Hepatocyte (in vitro differentiated cells): Measurements from ENCODE around the gene GPR183. TPM values are rescaled to one million over a fixed set of nuclear protein-coding genes. Genes with fewer than 3 reads are reported as not detected.

Experiments
- DNase-seq: peaks from one replicate; pipeline ENCODE4 v3.0.0-alpha.2; 2016; ENCODE audit warnings: low spot score
- H2AFZ ChIP-seq: fragments of 200-600 bp; sonication (generic); 2 replicates; pipeline ENCODE4 v1.6.0; 2016; ENCODE audit warnings: antibody characterized with exemption, mild to moderate bottlenecking
- H3K27ac ChIP-seq: fragments of 200-600 bp; sonication (generic); 2 replicates; pipeline ENCODE4 v1.5.1; 2016; ENCODE audit warnings: mild to moderate bottlenecking
- H3K27me3 ChIP-seq: fragments of 200-600 bp; sonication (generic); 2 replicates; pipeline ENCODE4 v1.6.1; 2016
- H3K36me3 ChIP-seq: fragments of 200-600 bp; sonication (generic); replicated peaks from 2 replicates; pipeline ENCODE4 v1.5.1; 2016; ENCODE audit warnings: low read depth; ENCODE audit not compliant: insufficient read depth
- H3K4me1 ChIP-seq: fragments of 200-600 bp; sonication (generic); 2 replicates; pipeline ENCODE4 v1.5.1; 2016; ENCODE audit warnings: mild to moderate bottlenecking, moderate library complexity; ENCODE audit not compliant: insufficient read depth
- H3K4me2 ChIP-seq: fragments of 200-600 bp; sonication (generic); 2 replicates; pipeline ENCODE4 v1.6.0; 2016
- H3K4me3 ChIP-seq: fragments of 200-600 bp; sonication (generic); 2 replicates; pipeline ENCODE4 v1.5.1; 2016; ENCODE audit warnings: mild to moderate bottlenecking
- H3K79me2 ChIP-seq: fragments of 200-600 bp; sonication (generic); 2 replicates; pipeline ENCODE4 v1.6.0; 2017; ENCODE audit warnings: mild to moderate bottlenecking
- H3K9me2 ChIP-seq: fragments of 200-600 bp; sonication (generic); replicated peaks from 2 replicates; pipeline ENCODE4 v1.6.0; 2017; ENCODE audit warnings: mild to moderate bottlenecking; ENCODE audit not compliant: insufficient read depth
- H3K9me3 ChIP-seq: fragments of 200-600 bp; sonication (generic); 2 replicates; pipeline ENCODE4 v1.5.1; 2016; ENCODE audit warnings: low read depth, mild to moderate bottlenecking
- H4K20me1 ChIP-seq: fragments of 200-600 bp; sonication (generic); 2 replicates; pipeline ENCODE4 v1.6.0; 2016; ENCODE audit warnings: mild to moderate bottlenecking; ENCODE audit not compliant: insufficient read depth, poor library complexity, severe bottlenecking
- EZH2 ChIP-seq: fragments of 200-600 bp; sonication (generic); IDR thresholded peaks from 2 replicates; pipeline ENCODE4 v1.6.1; 2016; ENCODE audit warnings: antibody characterized with exemption, mild to moderate bottlenecking, borderline replicate concordance
- EZH2phosphoT487 ChIP-seq: fragments of 200-600 bp; sonication (generic); IDR thresholded peaks from one replicate; pipeline ENCODE4 v1.6.1; 2018; ENCODE audit warnings: antibody characterized with exemption, mild to moderate bottlenecking, low read depth, moderate library complexity; ENCODE audit not compliant: unreplicated experiment, severe bottlenecking
- WGBS: methylation state at CpG from one replicate; pipeline ENCODE4 v1.1.6; 2016; ENCODE audit warnings: low lambda C conversion rate; ENCODE audit errors: missing lambda C conversion rate; 5-methylcytosine and 5-hydroxymethylcytosine counted together
- polyA plus RNA-seq: library from polyadenylated mRNA; unstranded; fragments of >200 nt; fragmentation: Nextera tagmentation; extraction: Ambion mirVana; gene quantifications from 2 replicates; pipeline ENCODE4 v1.2.1, GENCODE V29; 2016
- total RNA-seq: library from RNA; depleted of rRNA; stranded (reverse); fragments of >200 nt; gene quantifications from 2 replicates; pipeline ENCODE4 v1.2.3, GENCODE V29; 2014
- TF ChIP-seq, protein P1 (sequence below): fragments of 200-600 bp; sonication (generic); IDR thresholded peaks from 2 replicates; pipeline ENCODE4 v1.5.1; 2016; ENCODE audit warnings: antibody characterized with exemption, mild to moderate bottlenecking; ENCODE audit not compliant: poor library complexity

GPR183 gene
- total and polyA plus RNA-seq, 2 experiments from 2014 or later, result 1.4 to 5.2 TPM

DNA sequence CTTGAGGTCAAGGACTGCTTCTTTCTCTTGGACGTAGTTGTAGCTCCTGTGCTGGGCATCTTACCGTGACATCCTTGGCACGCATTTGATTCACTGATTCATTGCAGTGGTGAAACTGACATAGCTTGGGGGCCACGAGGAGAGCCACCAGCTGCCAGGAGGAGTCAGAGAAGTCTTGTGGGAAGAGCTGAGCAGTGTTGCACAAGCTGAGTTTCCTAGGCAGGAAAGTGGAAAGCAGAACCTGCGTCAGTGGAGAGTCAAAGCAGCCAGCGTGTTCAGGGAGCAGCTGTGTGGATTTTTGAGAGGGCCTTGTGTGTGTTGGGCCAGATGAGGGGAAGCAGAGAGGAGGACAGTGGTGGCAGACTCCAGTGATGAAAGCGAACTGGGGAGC lies 5.3 kb upstream of the GPR183 start:
- TF ChIP-seq EZH2 (no peak), EZH2phosphoT487 (no peak)
- TF ChIP-seq, protein P1, sequence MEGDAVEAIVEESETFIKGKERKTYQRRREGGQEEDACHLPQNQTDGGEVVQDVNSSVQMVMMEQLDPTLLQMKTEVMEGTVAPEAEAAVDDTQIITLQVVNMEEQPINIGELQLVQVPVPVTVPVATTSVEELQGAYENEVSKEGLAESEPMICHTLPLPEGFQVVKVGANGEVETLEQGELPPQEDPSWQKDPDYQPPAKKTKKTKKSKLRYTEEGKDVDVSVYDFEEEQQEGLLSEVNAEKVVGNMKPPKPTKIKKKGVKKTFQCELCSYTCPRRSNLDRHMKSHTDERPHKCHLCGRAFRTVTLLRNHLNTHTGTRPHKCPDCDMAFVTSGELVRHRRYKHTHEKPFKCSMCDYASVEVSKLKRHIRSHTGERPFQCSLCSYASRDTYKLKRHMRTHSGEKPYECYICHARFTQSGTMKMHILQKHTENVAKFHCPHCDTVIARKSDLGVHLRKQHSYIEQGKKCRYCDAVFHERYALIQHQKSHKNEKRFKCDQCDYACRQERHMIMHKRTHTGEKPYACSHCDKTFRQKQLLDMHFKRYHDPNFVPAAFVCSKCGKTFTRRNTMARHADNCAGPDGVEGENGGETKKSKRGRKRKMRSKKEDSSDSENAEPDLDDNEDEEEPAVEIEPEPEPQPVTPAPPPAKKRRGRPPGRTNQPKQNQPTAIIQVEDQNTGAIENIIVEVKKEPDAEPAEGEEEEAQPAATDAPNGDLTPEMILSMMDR, result no peak
- Histone ChIP-seq H3K79me2 (peaks cover 7% of the 10 kb centered on the region), H3K4me1 (peaks cover 13% of the 10 kb centered on the region), H3K36me3 (no peaks in the 10 kb centered on the region), H3K9me2 (no peaks in the 10 kb centered on the region), H3K27me3 (no peaks in the 10 kb centered on the region), H3K9me3 (no peaks in the 10 kb centered on the region), H3K4me3 (no peak overlapping the region), H2AFZ (no peak overlapping the region), H3K27ac (peak overlapping the region; percentile 11), H3K4me2 (no peak overlapping the region), H4K20me1 (no peaks in the 10 kb centered on the region)
- 81% methylated on average over 7 of the region's 7 CpGs for WGBS
- DNase-seq, result peak; percentile 24

DNA sequence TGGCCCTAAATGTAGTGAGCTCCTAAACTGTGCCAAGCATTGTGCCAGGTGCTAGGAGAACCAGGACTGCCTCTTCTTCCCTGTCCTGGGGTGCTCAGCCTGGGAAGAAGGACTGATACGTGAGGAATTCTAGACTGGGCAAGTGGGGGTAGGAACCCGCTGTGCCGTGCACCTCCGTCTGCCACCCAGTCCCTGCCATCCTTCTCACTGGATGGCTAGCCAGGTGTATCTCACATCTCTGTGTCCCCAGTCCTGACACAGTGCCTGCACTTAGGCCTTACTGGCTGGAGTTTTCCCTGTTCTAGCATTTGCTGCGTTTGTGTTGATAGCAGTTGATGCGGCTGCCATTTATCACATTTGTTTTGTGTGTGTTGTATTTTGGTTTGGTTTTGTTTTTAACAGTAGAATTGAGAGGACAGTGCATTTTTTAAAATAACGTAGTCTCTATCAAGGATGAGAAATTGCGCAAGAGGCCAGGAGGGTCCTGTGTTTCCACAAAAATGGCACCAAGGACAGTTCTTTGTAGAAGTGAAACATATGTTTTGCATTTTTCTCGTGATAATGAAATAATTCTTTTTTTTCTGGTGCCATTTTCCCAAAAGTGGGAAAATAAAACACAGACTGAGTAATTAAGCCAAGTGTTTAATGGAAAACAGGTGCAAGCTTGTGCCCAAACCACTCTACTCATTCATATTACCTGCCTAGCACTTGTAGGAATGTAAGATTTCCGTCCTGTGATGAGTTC lies 4.7 kb upstream of the GPR183 start:
- no peak for DNase-seq
- H3K79me2 ChIP-seq, result peaks cover 7% of the 10 kb centered on the region
- no peaks in the 10 kb centered on the region for H3K36me3 ChIP-seq
- WGBS, result 94% methylated on average over 10 of the region's 10 CpGs
- H3K4me3 ChIP-seq, result no peak overlapping the region
- no peak overlapping the region for H3K4me2 ChIP-seq
- H3K9me3 ChIP-seq, result no peaks in the 10 kb centered on the region
- peaks cover 18% of the 10 kb centered on the region for H3K4me1 ChIP-seq
- TF ChIP-seq, protein P1, result no peak
- TF ChIP-seq EZH2phosphoT487 (no peak), EZH2 (no peak)
- no peak overlapping the region for H2AFZ ChIP-seq
- peak overlapping the region; percentile 11 for H3K27ac ChIP-seq
- H3K9me2 ChIP-seq, result no peaks in the 10 kb centered on the region
- no peaks in the 10 kb centered on the region for H4K20me1 ChIP-seq
- no peaks in the 10 kb centered on the region for H3K27me3 ChIP-seq

DNA sequence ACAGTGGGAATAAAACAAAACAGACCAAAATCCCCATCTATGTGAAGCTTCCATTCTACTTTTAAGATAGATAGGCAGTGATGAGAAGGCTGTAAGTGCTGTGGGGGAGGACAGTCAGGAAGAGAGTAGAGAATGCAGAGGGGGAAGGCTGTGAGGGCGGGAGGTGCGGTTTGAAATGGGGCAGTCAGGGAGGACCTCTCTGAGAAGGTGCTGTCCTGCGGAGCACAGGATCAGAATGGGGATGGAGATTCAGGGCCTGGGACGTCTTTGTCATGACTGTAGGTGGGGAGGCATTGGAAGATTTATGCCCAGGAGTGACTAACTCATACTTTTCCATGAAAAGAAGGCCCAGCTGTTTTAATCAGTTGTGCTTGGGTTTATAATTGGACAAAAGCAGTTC lies 3.9 kb upstream of the GPR183 start:
- TF ChIP-seq EZH2 (no peak), EZH2phosphoT487 (no peak)
- TF ChIP-seq, protein P1, result no peak
- Histone ChIP-seq H3K4me3 (no peak overlapping the region), H3K9me3 (no peaks in the 10 kb centered on the region), H4K20me1 (no peaks in the 10 kb centered on the region), H3K36me3 (no peaks in the 10 kb centered on the region), H3K27ac (peak overlapping the region; percentile 53), H3K27me3 (no peaks in the 10 kb centered on the region), H3K79me2 (peaks cover 7% of the 10 kb centered on the region), H3K4me2 (no peak overlapping the region), H3K9me2 (no peaks in the 10 kb centered on the region), H3K4me1 (peaks cover 24% of the 10 kb centered on the region), H2AFZ (no peak overlapping the region)
- DNase-seq, result no peak
- WGBS, result 91% methylated on average over 4 of the region's 4 CpGs
